Endothelial cell of umbilical vein (primary cell): ENCODE results near the gene TTLL5. TPM values are rescaled to one million over a fixed set of nuclear protein-coding genes. Genes with fewer than 3 reads are reported as not detected.

ENCODE experiments used
- BruUV-seq: library from RNA; stranded (reverse); fragments of 400-500 nt; replicated peaks from 2 replicates; lab custom pipeline; 2021; lab: Mats Ljungman, UMichigan
- CTCF ChIA-PET: fragments of 300-600, 350-600 bp; sonication (Branson Sonifier 250); formaldehyde crosslinking; loops from one replicate; lab custom pipeline; 2021; ENCODE audit warnings: antibody characterized with exemption, inconsistent platforms; lab: Charles Lee
- POLR2A ChIA-PET: fragments of 300-600, 350-600 bp; sonication (Branson Sonifier 250); formaldehyde crosslinking; loops from one replicate; lab custom pipeline; 2021; ENCODE audit warnings: antibody characterized with exemption, inconsistent platforms; lab: Charles Lee
- DNase-seq: peaks from one replicate; pipeline ENCODE4 v3.0.0-alpha.2; 2011; ENCODE audit warnings: low read depth, low spot score
- FAIRE-seq: peaks from 2 replicates; lab custom pipeline; 2011; peaks lifted over from hg19 to GRCh38; lab: Jason Lieb, UNC
- H2AFZ ChIP-seq: 2 replicates; pipeline ENCODE4 v1.6.0; 2012; ENCODE audit warnings: low read depth, low read length, control low read depth, inconsistent platforms
- H3K27ac ChIP-seq: 2 replicates; pipeline ENCODE4 v1.5.1; 2011; ENCODE audit warnings: low read depth, mild to moderate bottlenecking, control low read depth, low read length, moderate library complexity; ENCODE audit not compliant: insufficient read depth
- H3K27me3 ChIP-seq, 2 experiments: 2 replicates each; pipeline versions ENCODE4 v1.6.0 to v1.6.1; 2011; ENCODE audit warnings: low read length in 2 of 2, mixed read lengths in 1 of 2; ENCODE audit not compliant: control insufficient read depth in 2 of 2, insufficient read depth in 2 of 2
- H3K36me3 ChIP-seq, 2 experiments: 2 replicates in 1 of 2; 3 replicates in 1 of 2; pipeline ENCODE4 v1.5.1; 2011; ENCODE audit warnings: low read length in 2 of 2, mild to moderate bottlenecking in 1 of 2, moderate library complexity in 1 of 2; ENCODE audit not compliant: control insufficient read depth in 2 of 2, insufficient read depth in 2 of 2; ENCODE audit errors: extremely low read depth in 1 of 2
- H3K4me1 ChIP-seq: 3 replicates; pipeline ENCODE4 v1.5.1; 2011; ENCODE audit warnings: mild to moderate bottlenecking, low read length; ENCODE audit not compliant: control insufficient read depth, insufficient read depth; ENCODE audit errors: extremely low read depth
- H3K4me2 ChIP-seq: 2 replicates; pipeline ENCODE4 v1.6.1; 2011; ENCODE audit warnings: low read length, control low read depth, mixed read lengths; ENCODE audit not compliant: insufficient read depth
- H3K4me3 ChIP-seq, 3 experiments: fragments of 200-600 bp in 1 of 3; sonication (generic), shearing (Covaris generic) in 1 of 3; replicated peaks in 1 of 3; 2 replicates each; pipeline ENCODE4 v1.5.1; 2011 to 2016; ENCODE audit warnings: control low read depth in 3 of 3, low read length in 3 of 3, mild to moderate bottlenecking in 2 of 3, inconsistent platforms in 1 of 3, low read depth in 1 of 3, moderate library complexity in 1 of 3; ENCODE audit not compliant: insufficient read depth in 1 of 3
- H3K79me2 ChIP-seq: 2 replicates; pipeline ENCODE4 v1.6.0; 2012; ENCODE audit warnings: low read length, inconsistent platforms; ENCODE audit not compliant: control insufficient read depth, insufficient read depth
- H3K9ac ChIP-seq: replicated peaks from 2 replicates; pipeline ENCODE3; 2011; ENCODE audit warnings: low read length, control low read depth; ENCODE audit not compliant: insufficient read depth; ENCODE audit errors: extremely low read depth
- H3K9me1 ChIP-seq: replicated peaks from 3 replicates; pipeline ENCODE4 v1.6.0; 2011; ENCODE audit warnings: mild to moderate bottlenecking, low read length; ENCODE audit not compliant: control insufficient read depth, insufficient read depth; ENCODE audit errors: extremely low read depth
- H3K9me3 ChIP-seq: replicated peaks from 2 replicates; pipeline ENCODE4 v1.5.1; 2012; ENCODE audit warnings: low read length, inconsistent platforms; ENCODE audit not compliant: control insufficient read depth, insufficient read depth
- H4K20me1 ChIP-seq: replicated peaks from 2 replicates; pipeline ENCODE3; 2011; ENCODE audit warnings: mild to moderate bottlenecking, low read length; ENCODE audit not compliant: control insufficient read depth, insufficient read depth; ENCODE audit errors: extremely low read depth
- CTCF ChIP-seq, 2 donors: IDR thresholded peaks; 1 replicate in 1 of 2; 2 replicates in 1 of 2; pipeline ENCODE4 v1.5.1; 2011; ENCODE audit warnings: low read length in 2 of 2, mild to moderate bottlenecking in 2 of 2, moderate library complexity in 2 of 2, control low read depth in 1 of 2, inconsistent platforms in 1 of 2, low read depth in 1 of 2; ENCODE audit not compliant: insufficient read depth in 1 of 2; ENCODE audit errors: extremely low read depth in 1 of 2
- EZH2 ChIP-seq: IDR thresholded peaks from 2 replicates; pipeline ENCODE4 v1.6.1; 2012; ENCODE audit warnings: borderline replicate concordance, low read depth, mild to moderate bottlenecking, moderate library complexity, low read length, inconsistent platforms; ENCODE audit not compliant: severe bottlenecking
- FOS ChIP-seq: IDR thresholded peaks from 2 replicates; pipeline ENCODE4 v1.6.1; 2011; ENCODE audit warnings: mild to moderate bottlenecking, low read length, moderate library complexity, borderline replicate concordance; ENCODE audit not compliant: insufficient read depth
- GATA2 ChIP-seq: IDR thresholded peaks from 2 replicates; pipeline ENCODE4 v1.7.0; 2011; ENCODE audit warnings: low read depth, mild to moderate bottlenecking, moderate library complexity, mixed read lengths, low read length; ENCODE audit not compliant: insufficient read length, insufficient read depth
- JUN ChIP-seq: IDR thresholded peaks from 2 replicates; pipeline ENCODE4 v1.6.1; 2011; ENCODE audit warnings: borderline replicate concordance, low read depth; ENCODE audit not compliant: insufficient read length, insufficient read depth
- MAX ChIP-seq: IDR thresholded peaks from 2 replicates; pipeline ENCODE4 v1.6.1; 2011; ENCODE audit not compliant: insufficient read depth, insufficient read length
- MYC ChIP-seq: IDR thresholded peaks from one replicate; pipeline ENCODE4 v1.6.1; 2011; ENCODE audit warnings: mild to moderate bottlenecking, low read depth, low read length
- POLR2A ChIP-seq: IDR thresholded peaks from 2 replicates; pipeline ENCODE4 v1.6.1; 2012; ENCODE audit warnings: low read depth, mild to moderate bottlenecking, control low read depth, low read length
- POLR2AphosphoS5 ChIP-seq: IDR thresholded peaks from 2 replicates; pipeline ENCODE4 v1.6.1; 2012; ENCODE audit warnings: low read depth, mild to moderate bottlenecking, control low read depth, low read length, moderate library complexity; ENCODE audit not compliant: insufficient read depth
- dilution Hi-C: fragments of 300-500 bp; cut with MboI; formaldehyde crosslinking; loops from one replicate; pipeline ENCODE4 v1.15.0; 2019; ENCODE audit warnings: low sequenced_read_pairs; ENCODE audit not compliant: extremely low pct_ligation_motif_present
- intact Hi-C: fragments of 100-400 bp; cut with micrococcal nuclease; formaldehyde crosslinking; loops from one replicate; pipeline ENCODE4 v1.10.0; 2022
- polyA plus RNA-seq, 4 experiments: library from polyadenylated mRNA; depleted of rRNA in 3 of 4; stranded (reverse) in 3 of 4; unstranded in 1 of 4; fragments of >200 nt; gene quantifications; 2 replicates each; pipeline versions ENCODE4 v1.2.1 to v1.2.3, GENCODE V29; 2011 to 2012; ENCODE audit warnings: missing spikeins in 1 of 4
- total RNA-seq: library from RNA; stranded (reverse); gene quantifications from 2 replicates; pipeline ENCODE4 v1.2.3, GENCODE V29; 2021

TTLL5 gene
- total and polyA plus RNA-seq, 2 donors (not counting 3 experiments of a cell fraction or from before 2014, with no cell fraction given), result 33.2 to 93.6 TPM

- no peaks in the 10 kb centered on the region for H4K20me1 ChIP-seq
- H3K27me3 ChIP-seq, result no peaks in the 10 kb centered on the region
- H3K4me2 ChIP-seq, result no peak overlapping the region
- H3K4me1 ChIP-seq, result no peaks in the 10 kb centered on the region
- no peak overlapping the region for H3K27ac ChIP-seq
- intact Hi-C loops, result no loop called here
- no peak overlapping the region for H3K9ac ChIP-seq
- TF ChIP-seq CTCF (IDR thresholded peaks at IDR 0.05; ENCODE audit: extremely low read depth in 1 of 2, insufficient read depth in 1 of 2, low read depth in 1 of 2, low read length in 2 of 2) (no peak), POLR2AphosphoS5 (no peak), EZH2 (no peak), POLR2A (no peak)
- dilution Hi-C loops, result no loop called here
- H3K79me2 ChIP-seq, result no peaks in the 10 kb centered on the region
- ChIA-PET POLR2A (no interaction called here), CTCF (interaction anchor here (1.0 to 1.3 kb wide), 3 partner anchors 76 to 151 kb away, joined by 3 to 5 read pairs (median 3); no protein-coding TSS in a partner anchor)
- peaks cover 0 to 3% of the 10 kb centered on the region in 2 experiments for H3K36me3 ChIP-seq
- BruUV-seq, result no TSS peak
- H3K9me3 ChIP-seq, result no peaks in the 10 kb centered on the region
- no peak overlapping the region for H2AFZ ChIP-seq
- DNase-seq (no peak), FAIRE-seq (no peak)
- H3K4me3 ChIP-seq, result no peak overlapping the region
- no peaks in the 10 kb centered on the region for H3K9me1 ChIP-seq
Measured at GRCh38 chr14:75831455-75831854, 170.4 kb downstream of the TTLL5 start.

GRCh38 chr14:75831952-75832351 is 170.9 kb downstream of the TTLL5 start:
- Histone ChIP-seq H3K79me2 (no peaks in the 10 kb centered on the region), H2AFZ (no peak overlapping the region), H4K20me1 (no peaks in the 10 kb centered on the region), H3K4me3 (no peak overlapping the region), H3K4me2 (no peak overlapping the region), H3K4me1 (no peaks in the 10 kb centered on the region), H3K9me1 (no peaks in the 10 kb centered on the region), H3K9ac (no peak overlapping the region), H3K36me3 (peaks cover 0 to 3% of the 10 kb centered on the region in 2 experiments), H3K9me3 (no peaks in the 10 kb centered on the region), H3K27ac (no peak overlapping the region), H3K27me3 (no peaks in the 10 kb centered on the region)
- FAIRE-seq (no peak), DNase-seq (no peak)
- BruUV-seq, result no TSS peak
- dilution Hi-C loops (no loop called here), intact Hi-C loops (no loop called here)
- ChIA-PET POLR2A (no interaction called here), CTCF (interaction anchor here (1.0 to 1.3 kb wide), 3 partner anchors 75 to 151 kb away, joined by 3 to 5 read pairs (median 3); no protein-coding TSS in a partner anchor)
- TF ChIP-seq POLR2AphosphoS5 (no peak), FOS (no peak), JUN (no peak), CTCF (IDR thresholded peaks at IDR 0.05; ENCODE audit: extremely low read depth in 1 of 2, insufficient read depth in 1 of 2, low read depth in 1 of 2, low read length in 2 of 2) (no peak), MYC (no peak), GATA2 (no peak), MAX (no peak)
